GM21723 (cell line): ENCODE results near the gene SPSB2.

ENCODE experiments used
- ATAC-seq: cut with Tn5 transposase; IDR thresholded peaks from one replicate; pipeline ENCODE4 v1.9.1; 2021; ENCODE audit warnings: mild to moderate bottlenecking, moderate library complexity; ENCODE audit not compliant: unreplicated experiment

Gene SPSB2

DNA sequence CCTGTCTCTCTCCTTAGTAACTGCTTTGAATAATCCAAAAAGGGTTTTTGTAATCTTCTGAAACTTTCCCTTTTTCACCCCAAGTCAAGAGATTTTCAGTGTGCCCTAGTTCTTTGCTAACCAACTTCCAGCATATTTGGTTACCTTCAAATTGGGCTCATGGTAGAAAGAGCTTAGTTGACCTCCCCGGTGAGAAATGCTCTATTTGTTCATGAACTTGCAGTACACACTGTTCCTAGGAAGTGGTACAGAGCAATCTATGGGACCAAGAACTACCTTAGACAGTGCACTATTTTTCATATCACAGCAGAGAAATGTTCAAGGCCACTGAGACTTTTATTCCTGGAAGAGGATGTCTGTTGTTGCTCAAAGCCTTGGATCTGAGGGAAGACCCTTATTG lies 19.5 kb downstream of the SPSB2 start:
- no peak for ATAC-seq

DNA sequence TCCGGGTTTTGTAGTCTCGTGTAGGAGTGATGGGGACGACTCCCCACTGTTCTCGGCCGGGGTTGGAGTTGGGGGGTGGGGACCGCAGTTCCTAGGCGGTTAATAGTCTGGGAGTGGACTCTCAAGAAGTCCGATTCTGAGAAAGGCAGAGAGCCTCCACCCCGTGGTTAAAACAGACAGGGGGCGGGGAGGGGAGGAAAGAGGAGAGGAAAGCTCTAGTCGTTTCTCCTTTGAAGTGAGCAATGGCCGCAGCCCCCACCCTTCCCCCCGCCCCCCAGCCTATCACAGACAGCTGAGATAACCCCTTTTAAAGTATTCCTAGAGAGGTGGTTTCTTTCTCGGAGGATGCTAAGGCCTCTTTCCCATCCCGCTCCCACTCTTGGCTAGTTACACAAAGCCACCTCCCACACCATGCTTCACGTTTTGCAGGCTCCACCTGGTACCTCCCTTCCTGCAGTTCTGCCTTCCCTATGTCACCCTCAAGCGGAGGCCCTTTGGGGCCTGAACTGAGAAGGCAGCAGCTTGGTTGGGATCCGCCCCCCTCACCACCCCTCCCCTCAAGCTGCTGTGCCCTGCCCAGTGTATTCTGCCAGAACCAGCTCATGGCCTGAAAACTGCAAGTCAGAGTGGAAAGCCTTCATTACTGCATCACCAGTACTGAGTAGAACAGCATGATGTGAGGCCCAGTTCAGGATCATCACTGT lies 20.3 kb downstream of the SPSB2 start:
- ATAC-seq = no peak

GRCh38 chr12:6851921-6852650 lies 21.0 kb downstream of the SPSB2 start, which contains the start of gene USP5:
USP5 (plus strand) TSS chr12:6852150; CDS start chr12:6852180, 30 bp downstream.
- peak; percentile 80 for ATAC-seq

DNA sequence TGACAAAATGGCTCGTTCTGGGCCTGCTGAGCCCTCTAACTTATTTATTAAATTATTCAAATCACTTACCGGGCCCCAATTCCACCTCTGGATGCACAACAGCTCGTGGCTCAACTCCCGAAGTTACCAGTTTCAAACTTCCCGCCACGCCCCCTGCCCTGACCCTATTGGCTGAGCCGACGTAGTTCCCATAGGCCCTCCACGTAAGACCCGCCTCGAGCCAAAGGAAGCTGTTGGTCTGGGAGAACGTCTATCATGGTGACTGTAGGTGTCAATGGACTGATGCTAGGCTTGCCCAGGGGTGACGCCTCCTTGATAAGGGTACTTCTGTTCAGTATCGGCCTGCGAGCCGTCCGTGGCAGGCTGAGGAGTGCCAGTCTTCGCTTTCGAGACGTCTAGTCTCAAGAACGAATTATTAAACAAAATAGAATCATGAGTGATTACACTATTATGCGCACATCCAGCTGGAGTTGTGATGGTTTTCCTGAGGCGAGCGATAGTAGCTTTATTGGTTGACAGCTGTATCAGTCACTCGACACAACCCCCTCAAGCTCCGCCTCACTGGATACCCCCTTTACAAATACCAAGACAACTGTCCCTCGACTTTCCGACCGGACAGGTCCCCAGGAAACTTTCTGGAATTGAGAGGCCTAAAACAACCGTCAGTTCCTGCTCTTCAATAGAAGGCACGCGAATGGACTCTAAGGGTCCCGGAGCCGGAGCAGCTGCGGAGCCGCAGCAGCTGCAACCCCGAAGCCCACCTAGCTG lies 21.8 kb downstream of the SPSB2 start, which contains the start of gene CDCA3:
Gene CDCA3 (minus strand): TSS at position 134 of the 768 bp plus-strand sequence. CDS start 334 bp downstream, outside the sequence.
- ATAC-seq = peak; percentile 62

DNA sequence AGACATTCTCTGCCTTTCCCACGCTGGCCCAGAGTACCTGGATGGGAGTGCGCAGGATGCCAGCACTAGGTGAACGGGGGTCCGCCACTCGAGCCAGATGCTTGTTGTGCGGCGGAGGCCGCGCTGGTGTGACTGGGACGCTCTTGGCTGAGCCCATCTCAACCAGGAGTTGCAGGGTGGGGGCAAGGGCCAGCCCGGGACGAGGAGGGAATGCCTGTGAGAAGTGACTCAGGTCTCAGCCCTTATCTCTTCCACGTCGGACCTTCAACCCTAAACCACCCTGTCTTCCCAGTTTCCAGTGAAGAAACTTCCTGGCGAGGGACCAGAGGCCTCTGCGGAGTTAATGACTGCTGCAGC lies 22.3 kb downstream of the SPSB2 start:
- no peak for ATAC-seq

GRCh38 chr12:6849976-6850560 lies 23.0 kb downstream of the SPSB2 start:
- ATAC-seq = no peak

DNA sequence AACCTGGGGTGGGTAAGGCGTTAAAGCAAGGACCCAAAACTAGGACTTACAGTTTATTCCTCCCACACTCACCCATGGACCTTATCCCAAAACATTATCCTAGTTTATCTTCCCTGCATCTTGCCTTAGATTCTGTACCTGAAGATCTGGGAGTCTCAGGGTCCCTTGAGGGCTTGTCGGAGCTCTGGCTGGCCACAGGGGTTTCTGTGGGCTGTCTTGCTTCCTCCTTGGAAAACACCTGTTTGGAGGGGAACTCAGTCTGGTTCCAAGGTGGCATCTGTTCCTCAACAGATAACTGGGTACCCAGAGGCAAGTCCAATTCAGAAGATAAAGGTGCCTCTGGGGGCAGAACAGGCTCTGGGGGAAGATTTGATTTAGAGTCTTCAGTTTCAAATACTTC lies 23.7 kb downstream of the SPSB2 start:
- ATAC-seq = no peak

DNA sequence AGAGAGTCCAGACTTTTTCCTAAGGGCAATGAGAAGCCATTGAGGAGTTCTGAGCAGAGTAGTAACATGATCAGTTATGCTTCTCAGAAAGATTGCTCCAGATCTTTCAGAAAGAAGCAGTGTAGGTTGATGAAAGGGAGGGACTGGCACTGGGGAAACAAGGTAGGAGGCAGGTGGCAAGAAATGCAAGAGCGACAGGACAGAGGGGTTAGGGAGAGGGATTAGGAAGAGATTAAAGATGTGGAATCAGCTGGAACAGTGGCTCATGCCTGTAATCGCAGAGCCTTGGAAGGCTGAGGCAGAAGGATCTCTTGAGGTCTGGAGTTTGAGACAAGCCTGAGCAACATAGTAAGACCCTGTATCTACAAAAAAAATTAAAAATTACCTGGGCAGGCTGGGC lies 25.4 kb downstream of the SPSB2 start:
- no peak for ATAC-seq

DNA sequence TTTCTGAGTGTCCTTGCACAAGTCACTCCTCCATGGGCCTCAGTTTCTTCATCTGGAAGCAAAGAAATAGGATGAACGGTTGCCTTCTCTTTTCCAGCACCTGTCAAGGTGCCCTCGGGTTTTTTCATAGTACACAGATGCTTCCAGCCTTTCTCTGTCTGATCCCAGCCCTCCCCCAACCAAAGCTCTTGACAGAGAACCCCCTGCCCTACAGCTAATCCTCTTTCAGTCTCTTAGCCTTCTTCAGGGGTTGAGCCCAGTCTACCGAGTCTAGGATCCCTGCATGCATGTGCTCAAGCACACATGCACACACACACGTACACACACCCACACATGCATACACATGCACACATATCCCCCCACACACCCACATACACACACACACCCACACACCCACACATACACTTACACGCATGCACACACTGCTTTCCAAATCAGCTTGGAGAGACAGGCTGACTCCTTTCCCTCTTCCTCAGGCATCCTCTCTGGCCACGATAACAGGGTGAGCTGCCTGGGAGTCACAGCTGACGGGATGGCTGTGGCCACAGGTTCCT lies 26.7 kb downstream of the SPSB2 start:
- ATAC-seq = no peak

GRCh38 chr12:6845395-6845794 lies 27.7 kb downstream of the SPSB2 start:
- no peak for ATAC-seq

DNA sequence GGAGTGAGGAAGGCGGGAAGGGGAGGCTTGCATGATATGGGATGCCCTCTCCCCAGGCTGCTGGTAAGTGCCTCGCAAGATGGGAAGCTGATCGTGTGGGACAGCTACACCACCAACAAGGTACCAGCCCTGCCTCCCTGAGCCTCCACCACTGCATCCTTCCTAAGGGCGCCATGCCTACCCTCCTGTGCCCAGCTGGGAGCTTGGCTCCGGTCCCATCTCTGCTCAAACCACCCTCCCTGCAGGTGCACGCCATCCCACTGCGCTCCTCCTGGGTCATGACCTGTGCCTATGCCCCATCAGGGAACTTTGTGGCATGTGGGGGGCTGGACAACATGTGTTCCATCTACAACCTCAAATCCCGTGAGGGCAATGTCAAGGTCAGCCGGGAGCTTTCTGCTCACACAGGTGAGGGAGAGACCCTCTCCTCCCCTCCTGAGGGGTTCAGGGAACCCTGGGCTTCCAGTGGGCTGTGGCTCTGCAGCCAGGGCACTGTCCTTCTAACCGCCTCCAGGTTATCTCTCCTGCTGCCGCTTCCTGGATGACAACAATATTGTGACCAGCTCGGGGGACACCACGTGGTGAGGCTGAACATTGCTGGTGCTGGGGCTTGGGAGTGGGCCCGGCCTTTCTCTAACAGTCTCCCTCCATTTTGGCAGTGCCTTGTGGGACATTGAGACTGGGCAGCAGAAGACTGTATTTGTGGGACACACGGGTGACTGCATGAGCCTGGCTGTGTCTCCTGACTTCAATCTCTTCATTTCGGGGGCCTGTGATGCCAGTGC lies 29.8 kb downstream of the SPSB2 start:
- no peak for ATAC-seq

GRCh38 chr12:6842075-6842474 lies 31.0 kb downstream of the SPSB2 start:
- no peak for ATAC-seq

- ATAC-seq = no peak
These were observed 32.2 kb downstream of the SPSB2 start, which contains the start of gene GNB3 for GRCh38 chr12:6840761-6841515. GNB3 (plus strand) TSS chr12:6840925; CDS start chr12:6841288, 363 bp downstream.

DNA sequence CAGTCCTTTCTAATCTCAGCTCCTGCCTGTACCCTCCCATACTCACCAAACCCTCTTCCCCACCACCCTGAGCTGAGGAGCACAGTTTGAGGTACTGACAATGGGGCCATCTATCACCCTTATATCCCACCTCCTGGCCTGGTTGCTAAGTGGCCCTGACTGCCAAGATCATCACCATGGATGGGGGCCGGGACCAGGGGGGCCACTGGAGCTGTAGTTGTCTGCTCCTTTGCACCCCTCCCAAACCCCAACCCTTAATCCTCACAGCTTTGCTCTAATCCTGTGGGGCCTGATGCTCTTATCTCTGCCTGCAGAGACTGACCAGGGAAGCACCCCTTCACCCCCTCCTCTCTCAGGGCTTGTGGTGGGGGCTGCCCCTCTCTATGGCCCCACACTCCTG lies 32.8 kb downstream of the SPSB2 start:
- no peak for ATAC-seq

GRCh38 chr12:6839482-6840201 lies 33.5 kb downstream of the SPSB2 start:
- ATAC-seq = peak; percentile 85

GRCh38 chr12:6838854-6839253 lies 34.2 kb downstream of the SPSB2 start:
- ATAC-seq = no peak

GRCh38 chr12:6837370-6838060 lies 35.6 kb downstream of the SPSB2 start:
- no peak for ATAC-seq

DNA sequence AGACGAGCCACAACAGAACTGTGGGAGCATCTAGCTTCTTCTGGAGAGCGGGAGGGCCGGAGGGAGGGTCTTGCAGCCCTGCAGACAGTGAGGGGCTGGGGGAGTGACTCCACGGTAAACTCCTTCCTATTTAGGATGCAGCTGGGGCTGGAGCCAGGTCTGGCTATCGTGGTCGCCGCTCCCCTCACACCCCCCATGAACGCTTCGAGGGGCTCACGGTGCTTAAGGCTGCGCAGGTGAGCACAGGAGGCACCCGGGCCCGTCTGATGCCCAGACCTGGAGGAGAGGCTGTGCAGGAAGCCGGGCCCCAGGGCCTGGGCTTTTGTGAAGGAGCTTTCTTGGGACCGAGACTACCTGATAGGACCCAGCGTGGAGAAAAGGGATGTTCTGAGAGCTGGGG lies 36.3 kb downstream of the SPSB2 start:
- ATAC-seq = no peak
